BLaER1 (cell line): Measurements from ENCODE around the gene PRIMPOL.
"Not testable (repeated sequence)": the region's sequence is repeated elsewhere in the genome, so short reads cannot be mapped to it uniquely, and the experiment has no call there.

ENCODE experiments used
- H3K27ac ChIP-seq: shearing (Covaris generic); formaldehyde crosslinking; 2 replicates; pipeline ENCODE4 v1.8.1; 2022
- H3K27me3 ChIP-seq: shearing (Covaris generic); formaldehyde crosslinking; 2 replicates; pipeline ENCODE4 v1.8.1; 2022
- H3K36me3 ChIP-seq: shearing (Covaris generic); formaldehyde crosslinking; 2 replicates; pipeline ENCODE4 v1.8.1; 2022
- H3K4me1 ChIP-seq: shearing (Covaris generic); formaldehyde crosslinking; 2 replicates; pipeline ENCODE4 v1.8.1; 2022
- H3K4me2 ChIP-seq: shearing (Covaris generic); formaldehyde crosslinking; 2 replicates; pipeline ENCODE4 v1.8.1; 2022
- H3K4me3 ChIP-seq: shearing (Covaris generic); formaldehyde crosslinking; 2 replicates; pipeline ENCODE4 v1.8.1; 2022
- H3K9ac ChIP-seq: shearing (Covaris generic); formaldehyde crosslinking; 2 replicates; pipeline ENCODE4 v1.8.1; 2022
- H3K9me3 ChIP-seq: shearing (Covaris generic); formaldehyde crosslinking; 2 replicates; pipeline ENCODE4 v1.8.1; 2022
- H4K20me1 ChIP-seq: shearing (Covaris generic); formaldehyde crosslinking; 2 replicates; pipeline ENCODE4 v1.8.1; 2022
- Cebpa-rat ChIP-seq: shearing (Covaris generic); IDR thresholded peaks from 2 replicates; pipeline ENCODE4 v1.8.1; 2022

Gene PRIMPOL

DNA sequence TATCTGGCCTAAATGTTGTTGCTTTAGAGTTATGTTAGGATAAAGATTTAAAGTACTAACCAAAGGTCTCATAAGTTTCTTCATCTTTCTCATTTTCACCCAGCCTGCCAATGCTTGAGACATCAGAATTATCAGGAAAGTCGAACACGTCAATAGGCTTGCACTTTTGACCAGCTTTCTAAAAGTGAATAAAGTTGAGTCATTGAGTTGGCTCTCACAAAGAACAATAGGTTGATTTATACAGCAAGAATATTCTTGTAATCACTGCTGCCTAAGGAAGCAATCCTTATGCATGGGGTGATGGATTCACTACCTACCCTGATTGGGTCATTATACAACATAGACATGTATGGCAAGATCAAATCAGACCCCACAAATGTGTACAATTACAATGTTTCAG is 79.3 kb downstream of the PRIMPOL start:
- Histone ChIP-seq H4K20me1 (peaks cover 54% of the 10 kb centered on the region), H3K27ac (no peak overlapping the region), H3K36me3 (peaks cover 66% of the 10 kb centered on the region), H3K9me3 (no peaks in the 10 kb centered on the region), H3K27me3 (no peaks in the 10 kb centered on the region), H3K9ac (no peak overlapping the region), H3K4me2 (no peak overlapping the region), H3K4me1 (peaks cover 35% of the 10 kb centered on the region), H3K4me3 (no peak overlapping the region)
- TF ChIP-seq Cebpa-rat: no peak

DNA sequence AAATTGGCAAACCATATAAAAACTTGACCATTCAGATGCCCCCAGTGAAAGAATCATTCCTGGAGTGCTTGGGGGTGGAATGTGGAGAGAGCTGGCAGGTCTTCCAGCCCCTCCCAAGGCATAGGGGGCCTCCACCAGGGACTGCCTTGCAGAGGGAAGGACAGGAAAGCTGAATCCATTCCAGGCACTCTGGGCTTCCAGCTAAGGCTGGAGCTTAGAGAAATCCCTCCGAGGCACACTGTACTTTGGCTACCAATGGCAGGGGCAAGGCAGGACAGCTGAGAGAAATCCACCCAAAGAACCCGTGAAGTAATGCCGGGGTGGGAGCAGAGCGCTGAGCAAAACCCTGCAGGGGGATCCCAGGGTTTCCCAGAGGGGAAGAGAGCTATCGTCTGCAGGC is 80.4 kb downstream of the PRIMPOL start:
- Histone ChIP-seq H3K27ac (no peak overlapping the region), H3K4me2 (no peak overlapping the region), H3K4me3 (no peak overlapping the region), H3K36me3 (peaks cover 55% of the 10 kb centered on the region), H3K9ac (no peak overlapping the region), H3K9me3 (no peaks in the 10 kb centered on the region), H3K4me1 (peaks cover 42% of the 10 kb centered on the region), H4K20me1 (peaks cover 54% of the 10 kb centered on the region), H3K27me3 (no peaks in the 10 kb centered on the region)
- no peak for TF ChIP-seq Cebpa-rat

DNA sequence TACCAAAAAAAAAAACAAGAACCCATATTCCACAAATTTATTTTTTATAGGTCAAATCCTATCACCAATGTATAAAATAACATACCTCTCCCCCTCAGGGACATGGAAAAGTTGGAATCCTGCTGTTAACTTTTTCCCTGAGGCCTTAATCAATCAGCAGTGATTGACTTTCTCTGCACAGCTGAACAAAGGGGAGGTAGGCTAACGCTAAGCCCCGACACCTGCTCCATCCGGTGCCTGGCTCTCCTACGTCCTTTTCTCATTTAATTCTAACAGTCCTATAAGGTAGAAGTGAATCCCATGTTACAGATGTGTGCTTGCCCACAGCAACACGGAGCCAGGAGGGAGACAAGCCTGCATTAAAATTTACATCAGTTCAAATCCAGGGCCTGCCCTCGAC is 81.5 kb downstream of the PRIMPOL start:
- H3K9ac ChIP-seq: no peak overlapping the region
- peaks cover 44% of the 10 kb centered on the region for H4K20me1 ChIP-seq
- no peak overlapping the region for H3K4me3 ChIP-seq
- H3K4me2 ChIP-seq: peak overlapping the region; percentile 94; the same call in 1 of the 2 replicates
- peaks cover 44% of the 10 kb centered on the region for H3K36me3 ChIP-seq
- H3K9me3 ChIP-seq: no peaks in the 10 kb centered on the region
- peaks cover 49% of the 10 kb centered on the region for H3K4me1 ChIP-seq
- H3K27ac ChIP-seq: no peak overlapping the region
- no peaks in the 10 kb centered on the region for H3K27me3 ChIP-seq
- TF ChIP-seq Cebpa-rat: no peak

DNA sequence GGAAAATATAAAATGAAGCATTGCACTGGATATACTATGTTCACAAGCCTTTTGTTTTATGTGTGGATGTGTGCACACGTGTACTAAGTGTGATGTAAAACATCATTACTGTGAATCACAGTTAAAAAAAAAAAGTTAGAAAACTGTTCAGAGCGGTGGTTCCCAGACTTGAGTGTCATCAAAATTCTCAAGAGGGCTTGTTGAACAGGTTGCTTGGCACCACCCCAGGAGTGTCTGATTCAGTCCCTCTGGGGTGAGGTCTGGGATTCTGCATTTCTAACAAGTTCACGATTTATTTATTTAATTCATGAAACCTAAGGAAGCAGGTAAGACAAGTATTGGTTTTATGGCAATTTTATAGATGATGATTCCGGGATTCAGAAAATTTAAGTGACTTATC is 82.6 kb downstream of the PRIMPOL start:
- Histone ChIP-seq H3K4me1 (peaks cover 47% of the 10 kb centered on the region), H3K27me3 (no peaks in the 10 kb centered on the region), H3K4me2 (peak overlapping the region; percentile 94), H3K27ac (no peak overlapping the region), H3K9me3 (no peaks in the 10 kb centered on the region), H3K9ac (peak overlapping the region; percentile 90), H3K4me3 (peak overlapping the region; percentile 87), H3K36me3 (peaks cover 35% of the 10 kb centered on the region), H4K20me1 (peaks cover 38% of the 10 kb centered on the region)
- no peak for TF ChIP-seq Cebpa-rat

DNA sequence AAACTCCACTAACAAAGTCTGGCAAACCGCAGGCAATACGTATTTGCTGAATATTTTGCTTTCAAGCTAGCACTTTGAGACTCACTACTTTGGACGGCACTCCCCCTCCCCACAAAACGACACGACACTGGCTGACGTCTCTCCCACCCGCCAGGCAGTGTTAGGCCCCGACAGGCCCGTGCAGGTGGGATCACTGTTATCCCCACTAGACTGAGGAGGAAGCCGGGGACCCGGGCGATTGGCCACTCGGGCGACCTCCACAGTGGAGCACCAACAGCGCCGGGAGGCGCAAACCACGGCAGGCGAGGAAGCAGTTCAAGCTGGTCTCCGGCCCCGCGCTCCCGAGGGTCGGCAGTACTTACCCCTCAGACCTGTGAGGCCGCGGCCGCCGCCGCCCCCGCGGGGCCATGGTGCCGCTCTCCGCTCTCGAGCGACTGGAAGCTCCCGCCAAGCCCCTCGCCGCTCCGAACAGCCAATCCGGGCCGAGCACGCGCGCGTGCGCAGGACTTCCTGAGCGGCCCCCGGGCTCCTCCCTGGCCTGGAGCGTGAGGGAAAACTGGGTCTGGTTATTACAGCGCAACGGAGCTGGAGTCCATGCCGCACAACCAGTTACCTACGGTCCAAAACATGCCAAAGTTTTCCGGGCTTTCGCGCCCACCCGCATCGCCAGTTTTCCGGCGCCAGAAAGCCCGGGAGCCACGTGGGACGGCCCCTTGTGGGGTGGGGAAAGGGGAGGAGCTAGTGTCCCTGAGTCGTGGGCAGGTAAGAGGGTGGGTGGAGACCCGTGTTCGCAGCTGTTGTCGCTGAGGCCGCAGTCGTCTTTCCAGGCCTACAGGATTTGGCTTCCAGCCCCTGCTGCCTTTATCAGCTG is 84.4 kb downstream of the PRIMPOL start, which contains the start of gene CENPU:
Gene CENPU, minus strand, starts transcription at position 443 of the 871 bp plus-strand sequence. Its CDS starts 34 bp downstream, at position 409.
- Histone ChIP-seq H3K4me3 (peak within 1 kb of the TSS; percentile 87), H3K4me2 (peak within 1 kb of the TSS; percentile 94), H3K27me3 (no peaks in the 10 kb centered on the region), H3K4me1 (peaks cover 44% of the 10 kb centered on the region), H4K20me1 (peaks cover 37% of the 10 kb centered on the region), H3K9me3 (no peaks in the 10 kb centered on the region), H3K36me3 (peaks cover 18% of the 10 kb centered on the region), H3K27ac (peak within 1 kb of the TSS; percentile 93), H3K9ac (peak within 1 kb of the TSS; percentile 90)
- no peak for TF ChIP-seq Cebpa-rat

DNA sequence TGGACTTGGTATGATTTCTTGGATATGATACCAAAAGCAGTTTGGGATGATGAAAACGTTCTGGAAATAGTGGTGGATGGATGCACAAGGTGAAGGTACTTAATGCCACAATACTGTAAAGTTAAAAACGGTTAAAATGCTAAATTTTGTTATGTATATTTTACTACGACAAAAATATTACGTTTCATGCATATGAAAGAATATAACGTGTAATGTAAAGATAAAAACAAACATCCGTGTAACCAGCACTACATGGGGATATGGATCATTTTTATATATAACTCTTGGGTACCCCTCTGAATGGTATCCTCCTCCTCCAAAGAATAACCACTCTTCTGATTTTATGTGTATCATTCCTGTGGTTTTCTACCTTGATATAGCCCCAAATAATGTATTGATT is 85.2 kb downstream of the PRIMPOL start:
- Histone ChIP-seq H3K36me3 (peaks cover 9% of the 10 kb centered on the region), H3K4me2 (peak overlapping the region; percentile 85), H3K27ac (peak overlapping the region; percentile 49; the same call in 1 of the 2 replicates), H3K9me3 (no peaks in the 10 kb centered on the region), H3K4me1 (peaks cover 53% of the 10 kb centered on the region), H4K20me1 (peaks cover 28% of the 10 kb centered on the region), H3K9ac (peak overlapping the region; percentile 66; the same call in 1 of the 2 replicates), H3K27me3 (no peaks in the 10 kb centered on the region), H3K4me3 (peak overlapping the region; percentile 87)
- TF ChIP-seq Cebpa-rat: no peak

DNA sequence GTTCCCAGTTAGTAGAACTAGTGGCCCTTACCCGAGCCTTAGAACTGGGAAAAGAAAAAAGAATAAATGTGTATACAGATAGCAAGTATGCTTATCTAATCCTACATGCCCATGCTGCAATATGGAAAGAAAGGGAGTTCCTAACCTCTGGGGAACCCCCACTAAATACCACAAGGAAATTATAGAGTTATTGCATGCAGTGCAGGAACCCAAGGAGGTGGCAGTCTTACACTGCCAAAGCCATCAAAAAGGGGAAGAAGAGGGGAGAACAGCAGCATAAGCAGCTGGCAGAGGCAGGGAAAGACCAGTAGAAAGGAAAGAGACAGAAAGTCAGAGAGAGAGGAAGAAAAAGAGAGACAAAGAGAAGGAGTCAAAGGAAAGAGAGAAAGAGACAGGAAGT is 90.0 kb downstream of the PRIMPOL start:
- Histone ChIP-seq H3K4me2 (peak overlapping the region; percentile 37), H3K9me3 (peaks cover 13% of the 10 kb centered on the region), H3K4me1 (peaks cover 26% of the 10 kb centered on the region)
- not testable (repeated sequence) for H3K27ac ChIP-seq, H3K9ac ChIP-seq, H3K4me3 ChIP-seq, H3K27me3 ChIP-seq, H4K20me1 ChIP-seq, H3K36me3 ChIP-seq

DNA sequence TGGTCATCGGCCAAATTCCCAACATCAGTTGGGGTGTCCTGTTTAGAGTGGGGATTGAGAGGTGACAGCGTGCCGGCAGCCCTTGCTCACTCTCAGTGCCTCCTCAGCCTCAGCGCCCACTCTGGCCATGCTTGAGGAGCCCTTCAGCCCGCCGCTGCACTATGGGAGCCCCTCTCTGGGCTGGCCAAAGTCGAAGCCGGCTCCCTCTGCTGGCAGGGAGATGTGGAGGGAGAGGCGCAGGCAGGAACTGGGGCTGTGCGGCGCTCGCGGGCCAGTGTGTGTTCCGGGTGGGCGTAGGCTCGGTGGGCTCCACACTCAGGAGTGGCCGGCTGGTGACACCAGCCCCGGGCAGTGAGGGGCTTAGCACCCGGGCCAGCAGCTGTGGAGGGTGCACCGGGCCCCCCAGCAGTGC is 91.4 kb downstream of the PRIMPOL start:
- no peaks in the 10 kb centered on the region for H3K27me3 ChIP-seq
- no peak overlapping the region for H3K4me2 ChIP-seq
- no peaks in the 10 kb centered on the region; the same call in 1 of the 2 replicates for H3K36me3 ChIP-seq
- H3K4me3 ChIP-seq: no peak overlapping the region
- no peak for TF ChIP-seq Cebpa-rat
- H3K4me1 ChIP-seq: peaks cover 17% of the 10 kb centered on the region
- H3K27ac ChIP-seq: no peak overlapping the region
- peaks cover 13% of the 10 kb centered on the region for H3K9me3 ChIP-seq
- H4K20me1 ChIP-seq: no peaks in the 10 kb centered on the region
- no peak overlapping the region for H3K9ac ChIP-seq

DNA sequence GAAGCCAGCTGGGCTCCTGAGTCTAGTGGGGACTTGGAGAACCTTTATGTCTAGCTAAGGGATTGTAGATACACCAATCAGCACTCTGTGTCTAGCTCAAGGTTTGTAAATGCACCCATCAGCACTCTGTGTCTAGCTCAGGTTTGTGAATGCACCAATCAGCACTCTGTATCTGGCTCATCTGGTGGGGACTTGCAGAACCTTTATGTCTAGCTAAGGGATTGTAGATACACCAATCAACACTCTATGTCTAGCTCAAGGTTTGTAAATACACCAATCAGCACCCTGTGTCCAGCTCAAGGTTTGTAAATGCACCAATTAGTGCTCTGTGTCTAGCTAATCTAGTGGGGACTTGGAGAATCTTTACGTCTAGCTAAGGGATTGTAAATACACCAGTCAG is 92.1 kb downstream of the PRIMPOL start:
- H4K20me1 ChIP-seq, H3K27ac ChIP-seq, H3K36me3 ChIP-seq, H3K4me2 ChIP-seq, H3K27me3 ChIP-seq, H3K4me3 ChIP-seq, H3K9ac ChIP-seq: not testable (repeated sequence)
- Histone ChIP-seq H3K9me3 (peaks cover 13% of the 10 kb centered on the region), H3K4me1 (peaks cover 24% of the 10 kb centered on the region)

DNA sequence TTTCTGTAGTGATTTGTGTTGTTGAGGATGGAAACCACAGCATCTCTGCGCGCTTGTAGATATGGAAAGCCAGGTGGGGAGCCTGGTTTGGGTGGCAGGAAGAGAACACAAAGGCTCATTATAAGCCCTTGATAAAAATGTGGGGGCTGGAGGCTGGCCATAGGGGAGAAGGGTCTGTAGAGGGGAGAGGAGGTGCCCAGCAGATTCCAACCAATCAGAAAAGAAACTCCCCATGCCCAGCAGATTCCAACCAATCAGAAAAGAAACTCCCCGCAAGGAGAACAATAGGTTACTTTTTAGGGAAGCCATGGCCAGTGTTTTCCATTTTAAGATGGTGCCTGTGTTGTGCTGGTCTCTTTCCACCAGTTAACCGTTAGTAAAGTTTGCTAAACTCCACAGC is 94.1 kb downstream of the PRIMPOL start:
- H3K27ac ChIP-seq: no peak overlapping the region
- no peak overlapping the region for H3K9ac ChIP-seq
- H3K27me3 ChIP-seq: no peaks in the 10 kb centered on the region
- TF ChIP-seq Cebpa-rat: no peak
- H3K9me3 ChIP-seq: peaks cover 13% of the 10 kb centered on the region
- no peaks in the 10 kb centered on the region; the same call in 1 of the 2 replicates for H3K36me3 ChIP-seq
- H3K4me3 ChIP-seq: no peak overlapping the region
- no peaks in the 10 kb centered on the region for H4K20me1 ChIP-seq
- peaks cover 33% of the 10 kb centered on the region for H3K4me1 ChIP-seq
- H3K4me2 ChIP-seq: no peak overlapping the region
